HCT116 (cell line): Measurements from ENCODE around the gene HYAL2. TPM values are rescaled to one million over a fixed set of nuclear protein-coding genes. Genes with fewer than 3 reads are reported as not detected.

Source experiments
- ATAC-seq: fragments of 200-7000 bp; cut with Tn5 transposase; 2 replicates; pipeline ENCODE4 v1.9.1; 2020; ENCODE audit warnings: mild to moderate bottlenecking, moderate library complexity
- BruUV-seq: library from RNA; stranded (reverse); fragments of 400-500 nt; replicated peaks from 2 replicates; lab custom pipeline; 2021; lab: Mats Ljungman, UMichigan
- CTCF ChIA-PET: fragments of 300-600 bp; sonication (Branson Sonifier 250); formaldehyde crosslinking; loops from one replicate; lab custom pipeline; 2021; ENCODE audit warnings: antibody characterized with exemption; lab: Charles Lee
- POLR2A ChIA-PET: fragments of 300-600, 350-600 bp; sonication (Branson Sonifier 250); formaldehyde crosslinking; loops from one replicate; lab custom pipeline; 2021; ENCODE audit warnings: antibody characterized with exemption; lab: Charles Lee
- RAD21 ChIA-PET, 2 experiments: fragments of 300-600 bp; sonication (Branson Sonifier 250); formaldehyde crosslinking; loops; one replicate each; lab custom pipeline; 2023; ENCODE audit warnings: low total read pairs in 2 of 2; ENCODE audit not compliant: uncharacterized antibody in 2 of 2, unreplicated experiment in 2 of 2, low non-redundant PET in 1 of 2; lab: Charles Lee
- DNase-seq: peaks from one replicate; pipeline ENCODE4 v3.0.0-alpha.2; 2010; ENCODE audit warnings: low read depth, low spot score
- H2AFZ ChIP-seq: fragments of 200-600 bp; shearing (Covaris generic), sonication (generic); 2 replicates; pipeline ENCODE4 v1.6.1; 2017; ENCODE audit warnings: low read depth, mixed run types, mixed read lengths, antibody characterized with exemption, low read length; ENCODE audit not compliant: poor library complexity, severe bottlenecking
- H3K27ac ChIP-seq: 2 replicates; pipeline ENCODE4 v1.5.1; 2012; ENCODE audit warnings: low read depth, low read length
- H3K27me3 ChIP-seq: fragments of 200-600 bp; sonication (generic); 2 replicates; pipeline ENCODE4 v1.6.1; 2016; ENCODE audit warnings: mixed run types, low read length, mixed read lengths; ENCODE audit not compliant: insufficient read depth
- H3K36me3 ChIP-seq, 2 experiments: fragments of 200-500 bp in 1 of 2; fragments of 200-600 bp in 1 of 2; sonication (Bioruptor generic) in 1 of 2; sonication (generic) in 1 of 2; 2 replicates each; pipeline versions ENCODE4 v1.5.1 to v1.6.1; 2014 to 2016; ENCODE audit warnings: low read length in 2 of 2, inconsistent platforms in 1 of 2, mixed read lengths in 1 of 2, mixed run types in 1 of 2; ENCODE audit not compliant: insufficient read depth in 2 of 2, control insufficient read depth in 1 of 2
- H3K4me1 ChIP-seq, 2 experiments: fragments of 200-600 bp in 1 of 2; sonication (generic) in 1 of 2; 2 replicates each; pipeline versions ENCODE4 v1.5.1 to v1.6.1; 2012 to 2017; ENCODE audit warnings: low read length in 2 of 2, inconsistent platforms in 1 of 2, mild to moderate bottlenecking in 1 of 2, mixed read lengths in 1 of 2, mixed run types in 1 of 2, moderate library complexity in 1 of 2; ENCODE audit not compliant: insufficient read depth in 2 of 2, control insufficient read depth in 1 of 2
- H3K4me2 ChIP-seq: fragments of 200-600 bp; sonication (generic); 2 replicates; pipeline ENCODE4 v1.6.1; 2017; ENCODE audit warnings: mixed run types, low read length, mixed read lengths
- H3K4me3 ChIP-seq, 2 experiments: fragments of 200-600 bp in 1 of 2; sonication (generic) in 1 of 2; replicated peaks in 1 of 2; 2 replicates each; pipeline ENCODE4 v1.5.1; 2011 to 2016; ENCODE audit warnings: low read length in 2 of 2, control low read depth in 1 of 2, low read depth in 1 of 2, mild to moderate bottlenecking in 1 of 2, mixed read lengths in 1 of 2, mixed run types in 1 of 2
- H3K79me2 ChIP-seq: fragments of 200-600 bp; sonication (generic); 2 replicates; pipeline ENCODE4 v1.6.1; 2017; ENCODE audit warnings: mild to moderate bottlenecking, mixed run types, low read length, moderate library complexity, mixed read lengths; ENCODE audit not compliant: insufficient read depth
- H3K9ac ChIP-seq: fragments of 200-600 bp; sonication (generic); 2 replicates; pipeline ENCODE4 v1.6.1; 2016; ENCODE audit warnings: low read length, mixed read lengths
- H3K9me2 ChIP-seq: fragments of 200-600 bp; sonication (generic), shearing (Covaris generic); 2 replicates; pipeline ENCODE4 v1.6.1; 2017; ENCODE audit warnings: mixed run types, mild to moderate bottlenecking, moderate library complexity; ENCODE audit not compliant: insufficient read depth
- H3K9me3 ChIP-seq, 2 experiments: fragments of 200-500 bp in 1 of 2; fragments of 200-600 bp in 1 of 2; sonication (Bioruptor generic) in 1 of 2; sonication (generic) in 1 of 2; 2 replicates each; pipeline ENCODE4 v1.6.1; 2014 to 2017; ENCODE audit warnings: low read length in 2 of 2, mixed read lengths in 2 of 2, inconsistent platforms in 1 of 2, low read depth in 1 of 2, mild to moderate bottlenecking in 1 of 2, mixed run types in 1 of 2, moderate library complexity in 1 of 2; ENCODE audit not compliant: control insufficient read depth in 1 of 2, insufficient read depth in 1 of 2
- H4K20me1 ChIP-seq: fragments of 200-600 bp; sonication (generic), shearing (Covaris generic); 2 replicates; pipeline ENCODE4 v1.6.1; 2017; ENCODE audit warnings: mixed run types, mild to moderate bottlenecking, moderate library complexity; ENCODE audit not compliant: insufficient read depth
- CEBPB ChIP-seq: IDR thresholded peaks from 2 replicates; pipeline ENCODE4 v1.6.1; 2012; ENCODE audit warnings: low read depth
- EGR1 ChIP-seq: IDR thresholded peaks from 2 replicates; pipeline ENCODE4 v1.6.1; 2012; ENCODE audit warnings: low read depth
- EZH2 ChIP-seq: fragments of 200-600 bp; sonication (generic); IDR thresholded peaks from 2 replicates; pipeline ENCODE4 v1.6.1; 2017; ENCODE audit warnings: antibody characterized with exemption, mixed run types
- EZH2phosphoT487 ChIP-seq: fragments of 200-600 bp; IDR thresholded peaks from 2 replicates; pipeline ENCODE4 v1.6.1; 2018; ENCODE audit warnings: antibody characterized with exemption, borderline replicate concordance
- FOSL1 ChIP-seq: IDR thresholded peaks from 2 replicates; pipeline ENCODE4 v1.6.1; 2012; ENCODE audit warnings: low read depth
- JUND ChIP-seq: IDR thresholded peaks from 2 replicates; pipeline ENCODE4 v1.6.1; 2012
- MAX ChIP-seq: IDR thresholded peaks from 2 replicates; pipeline ENCODE4 v1.6.1; 2012
- POLR2A ChIP-seq: IDR thresholded peaks from 2 replicates; pipeline ENCODE4 v1.7.0; 2011; ENCODE audit warnings: borderline replicate concordance; ENCODE audit not compliant: insufficient read depth, insufficient read length; ENCODE audit errors: extremely low read depth
- RAD21 ChIP-seq: IDR thresholded peaks from 2 replicates; pipeline ENCODE4 v1.6.1; 2012; ENCODE audit warnings: low read depth, mild to moderate bottlenecking
- SIN3A ChIP-seq: IDR thresholded peaks from 2 replicates; pipeline ENCODE4 v1.6.1; 2012; ENCODE audit warnings: low read depth
- SP1 ChIP-seq: IDR thresholded peaks from 2 replicates; pipeline ENCODE4 v1.6.1; 2012; ENCODE audit warnings: low read depth
- TCF7L2 ChIP-seq: IDR thresholded peaks from 2 replicates; pipeline ENCODE4 v1.7.0; 2011; ENCODE audit warnings: borderline replicate concordance, inconsistent platforms; ENCODE audit not compliant: insufficient read depth, insufficient read length; ENCODE audit errors: extremely low read depth
- YY1 ChIP-seq: IDR thresholded peaks from 2 replicates; pipeline ENCODE4 v1.6.1; 2011; ENCODE audit warnings: low read length, low read depth, moderate library complexity, mild to moderate bottlenecking; ENCODE audit not compliant: insufficient replicate concordance; ENCODE audit errors: extremely low read depth
- ZNF274 ChIP-seq: fragments of 200-500 bp; sonication (Bioruptor generic); IDR thresholded peaks from 2 replicates; pipeline ENCODE4 v1.6.1; 2014; ENCODE audit warnings: mild to moderate bottlenecking, low read depth, low read length, inconsistent platforms
- intact Hi-C: fragments of 100-400 bp; cut with micrococcal nuclease; formaldehyde crosslinking; loops from 2 replicates; pipeline ENCODE4 v1.10.0; 2022
- total RNA-seq: library from RNA; stranded (reverse); gene quantifications from one replicate; pipeline ENCODE4 v1.2.1, GENCODE V29; 2021; ENCODE audit not compliant: unreplicated experiment

HYAL2 gene
- total RNA-seq, 1 experiment from 2014 or later: 42.2 TPM

GRCh38 chr3:50320853-50321335, 1.7 kb downstream of the HYAL2 start:
- Histone ChIP-seq H3K4me2 (peak overlapping the region; percentile 92), H3K9ac (peak overlapping the region; percentile 88), H3K27me3 (no peaks in the 10 kb centered on the region), H3K4me3 (peak overlapping the region; percentile 64 to 92), H3K36me3 (peaks cover 9 to 27% of the 10 kb centered on the region in 2 experiments; a peak in 2 of 4 replicates), H3K9me3 (no peaks in the 10 kb centered on the region), H3K27ac (peak overlapping the region; percentile 93), H3K79me2 (peaks cover 47% of the 10 kb centered on the region), H2AFZ (no peak overlapping the region), H4K20me1 (no peaks in the 10 kb centered on the region), H3K4me1 (peaks cover 56 to 83% of the 10 kb centered on the region in 2 experiments), H3K9me2 (no peaks in the 10 kb centered on the region)
- BruUV-seq: no TSS peak
- ChIA-PET RAD21 (interaction anchor here (0.7 to 1.7 kb wide), 3 partner anchors 21 to 60 kb away, joined by 4 to 5 read pairs (median 4); partner anchors contain the start of genes HYAL3 (in 1 of the 2), IFRD2 (in 1 of the 2) and NAA80 (in 1 of the 2)), CTCF (interaction anchor here (0.6 to 1.4 kb wide), 12 partner anchors 15 to 1291 kb away, joined by 3 to 11 read pairs (median 4); partner anchors contain the start of genes HYAL1, HYAL3, IFRD2 and NAA80), POLR2A (interaction anchor here (0.6 to 1.9 kb wide), 2 partner anchors 29 to 182 kb away, joined by 3 to 4 read pairs; partner anchors contain the start of gene IFRD2)
- DNase-seq (no peak), ATAC-seq (peak; percentile 43)
- intact Hi-C loops: no loop called here
- TF ChIP-seq SIN3A (no peak), EZH2 (no peak), POLR2A (no peak), MAX (no peak), SP1 (no peak), JUND (no peak), RAD21 (no peak), TCF7L2 (no peak), EGR1 (no peak), ZNF274 (no peak), FOSL1 (no peak), CEBPB (no peak), YY1 (no peak), EZH2phosphoT487 (no peak)
